Prostate gland (tissue), 2 donors: ENCODE results near the gene MRI1.

Experiments used
- POLR2A ChIP-seq: fragments of 450-650 bp; IDR thresholded peaks from one replicate; pipeline ENCODE4 v1.6.1; 2016; ENCODE audit warnings: antibody characterized with exemption, mild to moderate bottlenecking
- POLR2AphosphoS5 ChIP-seq: sonication (generic); formaldehyde crosslinking; IDR thresholded peaks from one replicate; pipeline ENCODE4 v1.6.1; 2017; ENCODE audit warnings: antibody characterized with exemption
- TF ChIP-seq, protein P1 (sequence below), 4 experiments: fragments of 200-600 bp in 2 of 4; fragments of 450-650 bp in 2 of 4; sonication (generic) in 2 of 4; IDR thresholded peaks; 1 replicate in 3 of 4; 2 replicates in 1 of 4; pipeline ENCODE4 v1.5.1; 2016 to 2019; ENCODE audit warnings: antibody characterized with exemption in 4 of 4, mild to moderate bottlenecking in 2 of 4, moderate library complexity in 2 of 4

GRCh38 chr19:13788991-13789390 is 24.7 kb downstream of the MRI1 start:
- TF ChIP-seq POLR2A = no peak
- no peak for TF ChIP-seq POLR2AphosphoS5
- TF ChIP-seq, protein P1, sequence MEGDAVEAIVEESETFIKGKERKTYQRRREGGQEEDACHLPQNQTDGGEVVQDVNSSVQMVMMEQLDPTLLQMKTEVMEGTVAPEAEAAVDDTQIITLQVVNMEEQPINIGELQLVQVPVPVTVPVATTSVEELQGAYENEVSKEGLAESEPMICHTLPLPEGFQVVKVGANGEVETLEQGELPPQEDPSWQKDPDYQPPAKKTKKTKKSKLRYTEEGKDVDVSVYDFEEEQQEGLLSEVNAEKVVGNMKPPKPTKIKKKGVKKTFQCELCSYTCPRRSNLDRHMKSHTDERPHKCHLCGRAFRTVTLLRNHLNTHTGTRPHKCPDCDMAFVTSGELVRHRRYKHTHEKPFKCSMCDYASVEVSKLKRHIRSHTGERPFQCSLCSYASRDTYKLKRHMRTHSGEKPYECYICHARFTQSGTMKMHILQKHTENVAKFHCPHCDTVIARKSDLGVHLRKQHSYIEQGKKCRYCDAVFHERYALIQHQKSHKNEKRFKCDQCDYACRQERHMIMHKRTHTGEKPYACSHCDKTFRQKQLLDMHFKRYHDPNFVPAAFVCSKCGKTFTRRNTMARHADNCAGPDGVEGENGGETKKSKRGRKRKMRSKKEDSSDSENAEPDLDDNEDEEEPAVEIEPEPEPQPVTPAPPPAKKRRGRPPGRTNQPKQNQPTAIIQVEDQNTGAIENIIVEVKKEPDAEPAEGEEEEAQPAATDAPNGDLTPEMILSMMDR (IDR thresholded peaks at IDR 0.05) = no peak
